ENCODE measurements around the gene AFTPH. TPM values are rescaled to one million over a fixed set of nuclear protein-coding genes. Genes with fewer than 3 reads are reported as not detected.

AFTPH gene
- total RNA-seq, 1 experiment from 2014 or later = 42.2 TPM

DNA sequence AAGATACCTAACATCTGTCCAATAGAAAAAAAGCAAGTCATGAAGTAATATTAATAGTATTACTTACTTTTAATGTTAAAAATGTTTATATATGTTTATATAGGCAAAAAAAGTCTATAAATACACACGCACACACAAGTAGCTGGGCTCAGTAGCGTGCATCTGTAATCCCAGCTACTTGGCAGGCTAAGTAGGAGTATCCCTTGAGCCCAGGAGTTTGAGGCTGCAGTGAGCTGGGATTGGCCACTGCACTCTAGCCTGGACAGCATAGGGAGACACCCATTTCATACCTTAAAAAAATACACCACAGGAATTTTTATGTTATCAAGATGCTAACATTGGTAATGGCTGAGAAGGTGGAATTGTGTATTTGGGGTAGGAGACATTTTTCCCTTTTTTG is 17.4 kb upstream of the AFTPH start:
- no TSS peak for BruUV-seq (replicated peaks)
- intact Hi-C loops (cut with micrococcal nuclease; ENCODE audit: unreplicated experiment) = no loop called here
- CTCF ChIA-PET = no interaction called here
- no peak overlapping the region for H3K4me3 Mint-ChIP-seq (ENCODE audit: low read depth, unreplicated experiment)
- H3K4me1 Mint-ChIP-seq (ENCODE audit: low read depth, unreplicated experiment) = no peaks in the 10 kb centered on the region
- no peaks in the 10 kb centered on the region for H3K9me3 Mint-ChIP-seq (ENCODE audit: low read depth, unreplicated experiment)
- no peaks in the 10 kb centered on the region for H3K36me3 Mint-ChIP-seq (ENCODE audit: insufficient read depth, unreplicated experiment)
- peaks cover 22% of the 10 kb centered on the region for H3K27me3 Mint-ChIP-seq (ENCODE audit: unreplicated experiment)
- H3K27ac Mint-ChIP-seq (ENCODE audit: unreplicated experiment) = no peak overlapping the region
- DNase-seq = no peak
- TF ChIP-seq, protein P1, sequence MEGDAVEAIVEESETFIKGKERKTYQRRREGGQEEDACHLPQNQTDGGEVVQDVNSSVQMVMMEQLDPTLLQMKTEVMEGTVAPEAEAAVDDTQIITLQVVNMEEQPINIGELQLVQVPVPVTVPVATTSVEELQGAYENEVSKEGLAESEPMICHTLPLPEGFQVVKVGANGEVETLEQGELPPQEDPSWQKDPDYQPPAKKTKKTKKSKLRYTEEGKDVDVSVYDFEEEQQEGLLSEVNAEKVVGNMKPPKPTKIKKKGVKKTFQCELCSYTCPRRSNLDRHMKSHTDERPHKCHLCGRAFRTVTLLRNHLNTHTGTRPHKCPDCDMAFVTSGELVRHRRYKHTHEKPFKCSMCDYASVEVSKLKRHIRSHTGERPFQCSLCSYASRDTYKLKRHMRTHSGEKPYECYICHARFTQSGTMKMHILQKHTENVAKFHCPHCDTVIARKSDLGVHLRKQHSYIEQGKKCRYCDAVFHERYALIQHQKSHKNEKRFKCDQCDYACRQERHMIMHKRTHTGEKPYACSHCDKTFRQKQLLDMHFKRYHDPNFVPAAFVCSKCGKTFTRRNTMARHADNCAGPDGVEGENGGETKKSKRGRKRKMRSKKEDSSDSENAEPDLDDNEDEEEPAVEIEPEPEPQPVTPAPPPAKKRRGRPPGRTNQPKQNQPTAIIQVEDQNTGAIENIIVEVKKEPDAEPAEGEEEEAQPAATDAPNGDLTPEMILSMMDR (IDR thresholded peaks at IDR 0.05; ENCODE audit: unreplicated experiment) = no peak

DNA sequence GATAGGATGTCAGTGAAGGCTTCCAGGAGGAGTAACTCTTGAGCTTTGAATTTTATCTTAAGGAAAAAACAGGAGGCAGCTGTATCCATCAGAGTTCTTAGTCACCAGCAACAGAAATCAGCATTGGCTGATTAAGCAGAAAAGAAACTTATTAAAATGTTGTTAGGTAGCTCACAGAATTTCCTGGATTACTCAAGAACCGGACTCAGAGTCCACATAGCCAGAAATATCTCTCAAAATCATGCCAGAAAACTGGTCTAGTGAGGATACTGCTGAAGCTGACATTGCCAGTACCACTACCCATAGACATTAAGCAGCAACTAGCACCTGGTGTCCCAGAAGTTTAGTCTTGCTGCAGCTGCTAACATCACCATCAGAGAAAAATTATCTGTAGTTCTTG is 10.1 kb upstream of the AFTPH start:
- no peak overlapping the region for H3K4me3 Mint-ChIP-seq (ENCODE audit: low read depth, unreplicated experiment)

DNA sequence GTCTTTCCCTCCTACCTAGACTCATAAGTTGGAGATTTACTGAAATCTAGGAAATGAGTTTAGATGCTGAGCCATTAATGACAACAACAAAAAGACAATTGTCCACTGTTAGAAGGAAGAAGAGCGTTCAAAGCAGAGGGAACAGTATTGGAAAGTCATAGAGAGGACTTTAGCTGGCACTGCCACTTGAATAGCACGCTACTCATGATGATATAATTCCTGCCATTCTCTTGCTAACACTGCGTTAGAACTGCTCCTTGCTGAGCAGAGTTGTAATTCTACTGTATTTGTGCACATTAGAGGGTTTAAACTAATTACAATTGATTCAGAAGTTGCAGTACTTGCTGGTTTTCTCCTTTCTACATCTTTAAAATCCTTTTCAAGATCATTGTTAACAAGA is 9.0 kb upstream of the AFTPH start:
- no peak for DNase-seq
- no TSS peak for BruUV-seq (replicated peaks)
- no peak overlapping the region for H3K27ac Mint-ChIP-seq (ENCODE audit: unreplicated experiment)
- intact Hi-C loops (cut with micrococcal nuclease; ENCODE audit: unreplicated experiment) = no loop called here
- no peaks in the 10 kb centered on the region for H3K27me3 Mint-ChIP-seq (ENCODE audit: unreplicated experiment)
- peaks cover 9% of the 10 kb centered on the region for H3K4me1 Mint-ChIP-seq (ENCODE audit: low read depth, unreplicated experiment)
- no peak overlapping the region for H3K4me3 Mint-ChIP-seq (ENCODE audit: low read depth, unreplicated experiment)
- CTCF ChIA-PET = interaction anchor here (0.8 kb wide), 1 partner anchor 14 kb away, joined by 5 read pairs; no protein-coding TSS in a partner anchor
- H3K36me3 Mint-ChIP-seq (ENCODE audit: insufficient read depth, unreplicated experiment) = no peaks in the 10 kb centered on the region
- no peaks in the 10 kb centered on the region for H3K9me3 Mint-ChIP-seq (ENCODE audit: low read depth, unreplicated experiment)
- TF ChIP-seq, protein P1 (IDR thresholded peaks at IDR 0.05; ENCODE audit: unreplicated experiment) = no peak

More for the DNA sequence above, 10.1 kb upstream of the AFTPH start:
- no peaks in the 10 kb centered on the region for H3K27me3 Mint-ChIP-seq (ENCODE audit: unreplicated experiment)
- H3K9me3 Mint-ChIP-seq (ENCODE audit: low read depth, unreplicated experiment) = no peaks in the 10 kb centered on the region
- no peak overlapping the region for H3K27ac Mint-ChIP-seq (ENCODE audit: unreplicated experiment)
- BruUV-seq (replicated peaks) = no TSS peak
- CTCF ChIA-PET = no interaction called here
- DNase-seq = no peak
- intact Hi-C loops (cut with micrococcal nuclease; ENCODE audit: unreplicated experiment) = no loop called here
- peaks cover 9% of the 10 kb centered on the region for H3K4me1 Mint-ChIP-seq (ENCODE audit: low read depth, unreplicated experiment)
- no peaks in the 10 kb centered on the region for H3K36me3 Mint-ChIP-seq (ENCODE audit: insufficient read depth, unreplicated experiment)
- TF ChIP-seq, protein P1 (IDR thresholded peaks at IDR 0.05; ENCODE audit: unreplicated experiment) = no peak

DNA sequence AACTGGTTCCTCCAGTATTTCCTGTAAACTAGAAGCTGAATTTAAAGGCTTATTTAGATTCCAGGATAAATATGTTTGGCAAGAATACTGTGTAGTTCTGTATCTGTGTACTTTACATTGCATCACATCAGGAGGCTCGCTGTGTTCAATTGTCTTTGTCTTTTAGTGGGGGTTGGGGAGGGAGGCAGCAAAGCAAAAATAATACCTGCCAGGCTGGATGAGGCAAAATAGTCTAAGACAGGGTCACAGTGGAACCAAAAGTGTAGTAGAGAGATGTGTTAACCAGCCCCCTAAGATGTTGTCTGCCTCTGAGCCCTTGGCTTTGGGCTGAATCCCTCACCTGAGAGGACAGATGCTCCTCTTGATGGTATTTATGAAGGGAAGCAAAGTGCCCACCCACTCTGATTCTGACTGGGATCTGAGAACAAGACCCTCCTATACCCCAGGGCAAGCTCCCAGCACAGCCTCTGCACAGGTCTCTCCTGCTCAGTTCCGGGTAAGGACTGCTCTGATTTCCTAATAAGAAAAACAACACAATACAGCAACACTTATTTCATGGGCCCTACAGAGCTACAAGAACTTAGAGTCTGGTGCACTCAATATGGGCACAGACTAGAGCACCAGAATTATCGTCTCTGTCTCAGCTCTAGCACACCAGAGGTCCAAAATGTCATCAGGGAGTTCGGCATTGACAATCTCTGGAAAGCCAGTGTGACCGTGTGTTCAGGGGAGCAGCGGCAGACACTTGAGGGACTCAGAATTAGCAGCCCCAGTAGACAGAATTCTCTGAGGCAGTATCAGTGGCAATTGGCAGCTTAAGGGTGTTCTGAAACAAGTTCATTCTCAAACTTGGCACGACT is 7.2 kb upstream of the AFTPH start:
- BruUV-seq (replicated peaks) = no TSS peak
- no peak overlapping the region for H3K27ac Mint-ChIP-seq (ENCODE audit: unreplicated experiment)

More for the DNA sequence above, 7.2 kb upstream of the AFTPH start:
- no peaks in the 10 kb centered on the region for H3K36me3 Mint-ChIP-seq (ENCODE audit: insufficient read depth, unreplicated experiment)
- no peak for DNase-seq
- CTCF ChIA-PET = interaction anchor here (0.7 kb wide), 1 partner anchor 312 kb away, joined by 3 read pairs; no protein-coding TSS in a partner anchor
- H3K9me3 Mint-ChIP-seq (ENCODE audit: low read depth, unreplicated experiment) = no peaks in the 10 kb centered on the region
- H3K27me3 Mint-ChIP-seq (ENCODE audit: unreplicated experiment) = no peaks in the 10 kb centered on the region
- H3K4me3 Mint-ChIP-seq (ENCODE audit: low read depth, unreplicated experiment) = no peak overlapping the region
- intact Hi-C loops (cut with micrococcal nuclease; ENCODE audit: unreplicated experiment) = no loop called here
- peaks cover 9% of the 10 kb centered on the region for H3K4me1 Mint-ChIP-seq (ENCODE audit: low read depth, unreplicated experiment)
- TF ChIP-seq, protein P1 (IDR thresholded peaks at IDR 0.05; ENCODE audit: unreplicated experiment) = no peak

Measured in Calu3 (cell line).